Endothelial cell of umbilical vein (primary cell): Measurements from ENCODE around the gene MFAP4. TPM values are rescaled to one million over a fixed set of nuclear protein-coding genes. Genes with fewer than 3 reads are reported as not detected.

Experiments used
- BruUV-seq: library from RNA; stranded (reverse); fragments of 400-500 nt; replicated peaks from 2 replicates; lab custom pipeline; 2021; lab: Mats Ljungman, UMichigan
- CTCF ChIA-PET: fragments of 300-600, 350-600 bp; sonication (Branson Sonifier 250); formaldehyde crosslinking; loops from one replicate; lab custom pipeline; 2021; ENCODE audit warnings: antibody characterized with exemption, inconsistent platforms; lab: Charles Lee
- POLR2A ChIA-PET: fragments of 300-600, 350-600 bp; sonication (Branson Sonifier 250); formaldehyde crosslinking; loops from one replicate; lab custom pipeline; 2021; ENCODE audit warnings: antibody characterized with exemption, inconsistent platforms; lab: Charles Lee
- DNase-seq: peaks from one replicate; pipeline ENCODE4 v3.0.0-alpha.2; 2011; ENCODE audit warnings: low read depth, low spot score
- FAIRE-seq: peaks from 2 replicates; lab custom pipeline; 2011; peaks lifted over from hg19 to GRCh38; lab: Jason Lieb, UNC
- H2AFZ ChIP-seq: 2 replicates; pipeline ENCODE4 v1.6.0; 2012; ENCODE audit warnings: low read depth, low read length, control low read depth, inconsistent platforms
- H3K27ac ChIP-seq: 2 replicates; pipeline ENCODE4 v1.5.1; 2011; ENCODE audit warnings: low read depth, mild to moderate bottlenecking, control low read depth, low read length, moderate library complexity; ENCODE audit not compliant: insufficient read depth
- H3K27me3 ChIP-seq, 2 experiments: 2 replicates each; pipeline versions ENCODE4 v1.6.0 to v1.6.1; 2011; ENCODE audit warnings: low read length in 2 of 2, mixed read lengths in 1 of 2; ENCODE audit not compliant: control insufficient read depth in 2 of 2, insufficient read depth in 2 of 2
- H3K36me3 ChIP-seq, 2 experiments: 2 replicates in 1 of 2; 3 replicates in 1 of 2; pipeline ENCODE4 v1.5.1; 2011; ENCODE audit warnings: low read length in 2 of 2, mild to moderate bottlenecking in 1 of 2, moderate library complexity in 1 of 2; ENCODE audit not compliant: control insufficient read depth in 2 of 2, insufficient read depth in 2 of 2; ENCODE audit errors: extremely low read depth in 1 of 2
- H3K4me1 ChIP-seq: 3 replicates; pipeline ENCODE4 v1.5.1; 2011; ENCODE audit warnings: mild to moderate bottlenecking, low read length; ENCODE audit not compliant: control insufficient read depth, insufficient read depth; ENCODE audit errors: extremely low read depth
- H3K4me2 ChIP-seq: 2 replicates; pipeline ENCODE4 v1.6.1; 2011; ENCODE audit warnings: low read length, control low read depth, mixed read lengths; ENCODE audit not compliant: insufficient read depth
- H3K4me3 ChIP-seq, 3 experiments: fragments of 200-600 bp in 1 of 3; sonication (generic), shearing (Covaris generic) in 1 of 3; replicated peaks in 1 of 3; 2 replicates each; pipeline ENCODE4 v1.5.1; 2011 to 2016; ENCODE audit warnings: control low read depth in 3 of 3, low read length in 3 of 3, mild to moderate bottlenecking in 2 of 3, inconsistent platforms in 1 of 3, low read depth in 1 of 3, moderate library complexity in 1 of 3; ENCODE audit not compliant: insufficient read depth in 1 of 3
- H3K79me2 ChIP-seq: 2 replicates; pipeline ENCODE4 v1.6.0; 2012; ENCODE audit warnings: low read length, inconsistent platforms; ENCODE audit not compliant: control insufficient read depth, insufficient read depth
- H3K9ac ChIP-seq: replicated peaks from 2 replicates; pipeline ENCODE3; 2011; ENCODE audit warnings: low read length, control low read depth; ENCODE audit not compliant: insufficient read depth; ENCODE audit errors: extremely low read depth
- H3K9me1 ChIP-seq: replicated peaks from 3 replicates; pipeline ENCODE4 v1.6.0; 2011; ENCODE audit warnings: mild to moderate bottlenecking, low read length; ENCODE audit not compliant: control insufficient read depth, insufficient read depth; ENCODE audit errors: extremely low read depth
- H3K9me3 ChIP-seq: replicated peaks from 2 replicates; pipeline ENCODE4 v1.5.1; 2012; ENCODE audit warnings: low read length, inconsistent platforms; ENCODE audit not compliant: control insufficient read depth, insufficient read depth
- H4K20me1 ChIP-seq: replicated peaks from 2 replicates; pipeline ENCODE3; 2011; ENCODE audit warnings: mild to moderate bottlenecking, low read length; ENCODE audit not compliant: control insufficient read depth, insufficient read depth; ENCODE audit errors: extremely low read depth
- CTCF ChIP-seq, 2 donors: IDR thresholded peaks; 1 replicate in 1 of 2; 2 replicates in 1 of 2; pipeline ENCODE4 v1.5.1; 2011; ENCODE audit warnings: low read length in 2 of 2, mild to moderate bottlenecking in 2 of 2, moderate library complexity in 2 of 2, control low read depth in 1 of 2, inconsistent platforms in 1 of 2, low read depth in 1 of 2; ENCODE audit not compliant: insufficient read depth in 1 of 2; ENCODE audit errors: extremely low read depth in 1 of 2
- EZH2 ChIP-seq: IDR thresholded peaks from 2 replicates; pipeline ENCODE4 v1.6.1; 2012; ENCODE audit warnings: borderline replicate concordance, low read depth, mild to moderate bottlenecking, moderate library complexity, low read length, inconsistent platforms; ENCODE audit not compliant: severe bottlenecking
- FOS ChIP-seq: IDR thresholded peaks from 2 replicates; pipeline ENCODE4 v1.6.1; 2011; ENCODE audit warnings: mild to moderate bottlenecking, low read length, moderate library complexity, borderline replicate concordance; ENCODE audit not compliant: insufficient read depth
- GATA2 ChIP-seq: IDR thresholded peaks from 2 replicates; pipeline ENCODE4 v1.7.0; 2011; ENCODE audit warnings: low read depth, mild to moderate bottlenecking, moderate library complexity, mixed read lengths, low read length; ENCODE audit not compliant: insufficient read length, insufficient read depth
- JUN ChIP-seq: IDR thresholded peaks from 2 replicates; pipeline ENCODE4 v1.6.1; 2011; ENCODE audit warnings: borderline replicate concordance, low read depth; ENCODE audit not compliant: insufficient read length, insufficient read depth
- MAX ChIP-seq: IDR thresholded peaks from 2 replicates; pipeline ENCODE4 v1.6.1; 2011; ENCODE audit not compliant: insufficient read depth, insufficient read length
- MYC ChIP-seq: IDR thresholded peaks from one replicate; pipeline ENCODE4 v1.6.1; 2011; ENCODE audit warnings: mild to moderate bottlenecking, low read depth, low read length
- POLR2A ChIP-seq: IDR thresholded peaks from 2 replicates; pipeline ENCODE4 v1.6.1; 2012; ENCODE audit warnings: low read depth, mild to moderate bottlenecking, control low read depth, low read length
- POLR2AphosphoS5 ChIP-seq: IDR thresholded peaks from 2 replicates; pipeline ENCODE4 v1.6.1; 2012; ENCODE audit warnings: low read depth, mild to moderate bottlenecking, control low read depth, low read length, moderate library complexity; ENCODE audit not compliant: insufficient read depth
- dilution Hi-C: fragments of 300-500 bp; cut with MboI; formaldehyde crosslinking; loops from one replicate; pipeline ENCODE4 v1.15.0; 2019; ENCODE audit warnings: low sequenced_read_pairs; ENCODE audit not compliant: extremely low pct_ligation_motif_present
- intact Hi-C: fragments of 100-400 bp; cut with micrococcal nuclease; formaldehyde crosslinking; loops from one replicate; pipeline ENCODE4 v1.10.0; 2022
- polyA plus RNA-seq, 4 experiments: library from polyadenylated mRNA; depleted of rRNA in 3 of 4; stranded (reverse) in 3 of 4; unstranded in 1 of 4; fragments of >200 nt; gene quantifications; 2 replicates each; pipeline versions ENCODE4 v1.2.1 to v1.2.3, GENCODE V29; 2011 to 2012; ENCODE audit warnings: missing spikeins in 1 of 4
- total RNA-seq: library from RNA; stranded (reverse); gene quantifications from 2 replicates; pipeline ENCODE4 v1.2.3, GENCODE V29; 2021

MFAP4 gene
- total and polyA plus RNA-seq, 2 donors (not counting 3 experiments of a cell fraction or from before 2014, with no cell fraction given) = not detected

DNA sequence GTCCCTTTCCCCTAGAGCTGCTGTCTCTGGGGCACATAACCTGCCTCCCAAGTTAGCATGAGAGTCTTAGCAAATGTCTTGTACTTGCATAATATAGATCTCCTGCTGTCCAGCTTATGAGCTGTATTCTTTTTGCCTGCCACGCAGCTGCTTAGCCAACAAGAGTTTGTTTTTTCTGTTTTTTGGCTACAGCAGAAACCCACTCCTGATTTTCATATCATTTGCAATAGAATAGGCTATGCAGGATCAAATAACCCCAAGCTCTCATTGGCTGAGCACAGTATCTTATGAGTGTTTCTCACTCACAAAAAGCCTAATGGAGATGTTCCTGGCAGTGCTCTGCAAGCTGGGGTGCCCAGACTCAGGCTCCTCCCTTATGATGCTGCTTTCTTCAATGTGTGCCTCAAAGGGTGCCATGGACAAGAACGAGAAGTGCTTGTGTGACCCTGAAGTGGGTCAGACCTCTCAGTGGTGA lies 47.6 kb downstream of the MFAP4 start:
- POLR2A ChIA-PET = no interaction called here
- no peak for DNase-seq

More for the DNA sequence above, 47.6 kb downstream of the MFAP4 start:
- Histone ChIP-seq H3K9me1 (no peaks in the 10 kb centered on the region), H2AFZ (no peak overlapping the region), H4K20me1 (no peaks in the 10 kb centered on the region), H3K27me3 (no peaks in the 10 kb centered on the region), H3K9me3 (no peaks in the 10 kb centered on the region), H3K36me3 (no peaks in the 10 kb centered on the region), H3K4me1 (no peaks in the 10 kb centered on the region), H3K4me3 (no peak overlapping the region), H3K79me2 (no peaks in the 10 kb centered on the region), H3K9ac (no peak overlapping the region), H3K27ac (no peak overlapping the region), H3K4me2 (no peak overlapping the region)
- CTCF ChIA-PET = interaction anchor here (0.9 to 2.1 kb wide), 6 partner anchors 15 to 81 kb away, joined by 3 to 13 read pairs (median 4); no protein-coding TSS in a partner anchor
- BruUV-seq = no TSS peak
- TF ChIP-seq FOS (no peak), CTCF (IDR thresholded peaks at IDR 0.05; ENCODE audit: extremely low read depth in 1 of 2, insufficient read depth in 1 of 2, low read depth in 1 of 2, low read length in 2 of 2) (no peak), MAX (no peak), EZH2 (no peak), POLR2AphosphoS5 (no peak), MYC (no peak), JUN (no peak), POLR2A (no peak), GATA2 (no peak)
- dilution Hi-C loops (no loop called here), intact Hi-C loops (no loop called here)
- FAIRE-seq = no peak
